T-helper 1 cell treated with Interleukin-12 subunit alpha and Interleukin-12 subunit beta and Interleukin-4 antibody, amounts not matched to agents 30 ng/mL and 1 ng/mL, for 36 hours (primary cell): ENCODE data around the gene NOC4L. TPM values are rescaled to one million over a fixed set of nuclear protein-coding genes. Genes with fewer than 3 reads are reported as not detected.
"Not testable (repeated sequence)": the region's sequence is repeated elsewhere in the genome, so short reads cannot be mapped to it uniquely, and the experiment has no call there.

Experiments used
- intact Hi-C: fragments of 100-400 bp; cut with micrococcal nuclease; formaldehyde crosslinking; loops from one replicate; pipeline ENCODE4 v1.15.1; 2024
- total RNA-seq: library from RNA; stranded (reverse); gene quantifications from 2 replicates; pipeline ENCODE4 v1.2.3, GENCODE V29; 2022

Gene NOC4L
- total RNA-seq, 1 donor from 2014 or later, result 26.4 TPM

GRCh38 chr12:132191715-132192553, 47.7 kb downstream of the NOC4L start:
- intact Hi-C loops, result no loop called here

- intact Hi-C loops, result no loop called here
These were observed 49.8 kb downstream of the NOC4L start for GRCh38 chr12:132194056-132194455.

- intact Hi-C loops, result no loop called here
These were observed 50.3 kb downstream of the NOC4L start for GRCh38 chr12:132194556-132194955.

GRCh38 chr12:132195242-132195641, 51.0 kb downstream of the NOC4L start:
- intact Hi-C loops, result not testable (repeated sequence)

- intact Hi-C loops, result no loop called here
These were observed 52.0 kb downstream of the NOC4L start for GRCh38 chr12:132196038-132196872.

GRCh38 chr12:132196873-132197390, 52.7 kb downstream of the NOC4L start:
- intact Hi-C loops, result no loop called here

GRCh38 chr12:132197581-132198354, 53.5 kb downstream of the NOC4L start:
- intact Hi-C loops, result no loop called here

GRCh38 chr12:132199101-132199500, 54.8 kb downstream of the NOC4L start:
- intact Hi-C loops, result no loop called here

- intact Hi-C loops, result no loop called here
These were observed 55.5 kb downstream of the NOC4L start for GRCh38 chr12:132199526-132200319.

- intact Hi-C loops, result no loop called here
These were observed 56.5 kb downstream of the NOC4L start for GRCh38 chr12:132200800-132201199.

- intact Hi-C loops, result no loop called here
These were observed 57.3 kb downstream of the NOC4L start for GRCh38 chr12:132201391-132202120.

Other genes starting within 250 kb of the NOC4L start
- gene ULK1, start 249.8 kb upstream of the NOC4L start, total RNA-seq, result 30.8 and 36.0 TPM in 2 replicates
- 61.4 and 62.7 TPM in 2 replicates for gene PUS1, start 215.2 kb upstream of the NOC4L start, total RNA-seq
- 58.8 and 59.7 TPM in 2 replicates for gene EP400, start 194.5 kb upstream of the NOC4L start, total RNA-seq
- 32.6 and 33.1 TPM in 2 replicates for gene DDX51, start 138 bp upstream of the NOC4L start, total RNA-seq
- not detected in 2 replicates for gene GALNT9, start 185.1 kb downstream of the NOC4L start, total RNA-seq